ELF-1 (cell line): Measurements from ENCODE around the gene FMO3.

Experiments
- DNase-seq: peaks from one replicate; pipeline ENCODE4 v3.0.0-alpha.2; 2016; ENCODE audit warnings: low read depth, low spot score

FMO3 gene

DNA sequence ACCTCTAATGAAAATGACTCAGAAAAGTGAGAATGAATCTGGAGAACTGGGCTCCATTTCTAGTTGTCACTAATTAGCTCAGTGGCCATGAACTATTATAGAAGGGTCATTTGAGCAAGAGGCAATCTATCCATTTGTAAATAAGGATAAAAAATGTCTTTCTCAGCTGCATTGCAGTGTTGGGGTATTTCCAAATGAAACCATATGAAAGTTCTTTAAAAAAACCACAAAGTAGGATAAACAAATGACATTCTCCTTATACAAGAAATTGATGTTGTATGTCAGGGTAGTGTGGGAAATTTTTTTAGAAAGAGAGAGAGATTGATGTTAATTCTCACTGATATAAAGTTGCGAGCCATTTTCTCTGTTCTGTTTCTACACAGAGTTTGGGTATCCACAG lies 26.0 kb downstream of the FMO3 start:
- DNase-seq, result no peak

- no peak for DNase-seq
Measured at GRCh38 chr1:171117085-171117484, 26.4 kb downstream of the FMO3 start.

- no peak for DNase-seq
Measured at GRCh38 chr1:171119648-171120047, 28.9 kb downstream of the FMO3 start.

- DNase-seq, result no peak
Measured at GRCh38 chr1:171122299-171122698, 31.6 kb downstream of the FMO3 start.

- DNase-seq, result no peak
Measured at GRCh38 chr1:171122893-171123292, 32.2 kb downstream of the FMO3 start.

- DNase-seq, result no peak
Measured at GRCh38 chr1:171126504-171126903, 35.8 kb downstream of the FMO3 start.

DNA sequence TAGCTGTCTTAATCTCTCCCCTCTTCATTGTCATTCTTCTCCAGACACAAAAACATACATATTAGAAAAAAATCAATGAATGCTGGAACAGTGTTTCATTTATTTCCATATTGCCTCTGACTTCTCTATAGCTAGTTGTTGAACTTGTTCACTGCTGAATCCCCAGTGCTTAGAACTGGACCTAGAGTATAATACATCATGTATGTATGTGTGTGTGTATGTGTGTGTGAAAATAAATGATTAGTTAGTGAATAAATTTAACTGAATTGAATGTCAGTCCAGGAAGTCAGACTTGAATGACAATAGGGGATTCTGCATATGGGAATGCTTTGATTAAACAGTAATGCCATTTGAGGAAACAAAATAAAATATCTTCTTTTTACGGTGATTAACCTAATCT lies 36.4 kb downstream of the FMO3 start:
- DNase-seq, result no peak

GRCh38 chr1:171127501-171127900 lies 36.8 kb downstream of the FMO3 start:
- DNase-seq, result no peak

GRCh38 chr1:171128463-171128862 lies 37.8 kb downstream of the FMO3 start:
- no peak for DNase-seq

GRCh38 chr1:171134204-171134923 lies 43.7 kb downstream of the FMO3 start:
- DNase-seq, result no peak

- DNase-seq, result no peak
Measured at GRCh38 chr1:171137580-171137979, 46.9 kb downstream of the FMO3 start.

DNA sequence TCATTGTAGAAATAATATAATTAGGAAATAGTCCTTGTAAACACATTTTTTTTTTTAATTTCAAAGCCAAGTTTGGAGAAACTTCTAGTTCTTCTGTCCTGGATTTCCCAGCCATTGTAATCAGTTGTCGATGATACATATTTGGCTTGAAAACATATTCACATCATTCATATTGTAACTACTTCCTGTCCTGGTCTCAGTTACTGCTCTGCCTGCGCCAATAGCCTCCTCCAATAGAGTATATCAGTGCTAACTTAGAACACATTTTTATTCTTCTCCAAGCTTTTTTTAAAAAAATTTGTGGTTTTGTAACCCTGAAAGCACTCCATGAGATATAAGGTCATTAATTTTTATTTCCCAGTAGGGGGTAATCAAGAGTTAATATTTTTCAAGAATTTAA lies 48.3 kb downstream of the FMO3 start:
- no peak for DNase-seq

GRCh38 chr1:171139890-171140289 lies 49.2 kb downstream of the FMO3 start:
- DNase-seq, result no peak

GRCh38 chr1:171140401-171140800 lies 49.7 kb downstream of the FMO3 start:
- DNase-seq, result no peak

DNA sequence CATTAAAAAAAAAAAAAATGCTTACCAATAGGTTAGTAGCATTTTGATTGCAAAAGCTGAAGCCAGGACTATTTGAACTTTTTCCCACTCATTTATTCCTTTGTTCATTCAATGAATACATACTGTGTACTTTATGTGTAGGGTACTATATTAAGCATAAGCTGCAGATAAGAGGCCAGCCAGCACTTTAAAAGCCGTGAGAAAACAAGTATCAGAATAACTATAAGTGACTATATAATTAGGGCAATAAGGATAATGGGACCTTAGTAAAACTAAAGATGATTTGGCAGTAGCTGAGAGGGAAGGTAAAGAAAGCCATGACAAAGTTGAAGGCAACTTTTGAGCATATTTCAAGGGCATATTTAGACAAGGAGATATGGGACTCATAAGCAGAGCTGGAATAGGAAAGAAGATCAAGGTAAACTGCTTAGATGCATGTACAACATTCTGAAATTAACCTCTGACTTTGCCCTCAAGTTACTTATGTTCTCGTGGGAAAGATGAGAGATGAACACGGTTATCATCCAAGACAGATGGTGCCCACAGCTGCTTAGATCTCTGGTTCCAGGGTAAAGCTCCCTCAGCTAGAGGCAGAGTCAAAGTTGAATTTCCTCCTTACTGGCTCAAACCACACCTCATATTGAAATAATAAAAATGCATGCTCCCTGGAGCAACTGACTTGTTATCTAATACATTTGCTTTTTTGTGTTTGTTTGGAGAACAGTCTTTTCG lies 50.4 kb downstream of the FMO3 start:
- no peak for DNase-seq

- DNase-seq, result peak; percentile 24
Measured at GRCh38 chr1:171141688-171142415, 51.1 kb downstream of the FMO3 start.

- DNase-seq, result peak; percentile 5
Measured at GRCh38 chr1:171142416-171143385, 52.0 kb downstream of the FMO3 start.

GRCh38 chr1:171150156-171150555 lies 59.5 kb downstream of the FMO3 start:
- no peak for DNase-seq

DNA sequence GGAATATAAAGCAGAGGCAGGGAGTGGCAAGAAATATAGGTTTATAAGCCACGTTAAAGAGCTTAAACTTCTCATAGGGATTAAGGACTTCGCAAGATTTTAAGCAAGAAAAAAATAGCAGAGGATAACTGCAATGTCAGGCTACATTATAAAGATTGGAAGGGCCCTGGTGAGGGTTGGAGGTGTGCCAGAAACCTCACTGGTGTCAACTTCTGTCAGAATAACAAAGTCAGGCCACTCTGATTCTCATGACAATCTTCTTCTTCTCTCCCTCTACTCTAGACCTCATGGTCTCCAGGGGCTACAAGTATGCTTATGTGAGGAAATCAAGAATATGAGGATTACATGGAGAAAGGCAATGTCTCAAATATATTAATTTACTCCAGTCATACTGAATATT lies 61.8 kb downstream of the FMO3 start:
- DNase-seq, result no peak

- DNase-seq, result no peak
Measured at GRCh38 chr1:171155484-171155883, 64.8 kb downstream of the FMO3 start.

- no peak for DNase-seq
Measured at GRCh38 chr1:171158096-171158495, 67.4 kb downstream of the FMO3 start.
